Measurements from ENCODE around the gene RAB3GAP2. TPM values are rescaled to one million over a fixed set of nuclear protein-coding genes. Genes with fewer than 3 reads are reported as not detected.

Gene RAB3GAP2
- total and polyA plus RNA-seq, 2 of the 13 experiments (the other 11 are each of a cell fraction or from before 2014, with no cell fraction given), result 22.6 to 25.0 TPM

DNA sequence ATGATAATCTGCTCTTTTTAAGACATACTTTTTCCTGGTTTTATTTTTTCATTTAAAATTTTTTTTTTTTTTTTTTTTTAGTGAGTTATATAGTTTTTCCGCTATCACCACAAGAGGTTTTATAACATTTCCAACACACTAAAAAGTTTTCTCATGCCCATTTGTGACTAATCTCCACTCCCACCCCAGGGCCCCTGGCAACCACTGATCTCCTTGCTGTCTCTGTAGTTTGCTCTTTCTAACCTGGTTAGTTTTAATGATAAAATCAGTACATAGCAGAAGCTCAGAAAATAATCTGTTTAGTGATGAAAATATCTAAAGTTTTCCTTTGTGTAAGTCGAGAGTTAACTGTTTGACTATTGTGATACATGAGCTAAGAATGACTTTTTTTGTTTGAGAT lies 136.5 kb downstream of the RAB3GAP2 start (continued):
- TF ChIP-seq ZNF543 (CRISPR knock-in tag; IDR thresholded peaks at IDR 0.05) (no peak), SIX4 (CRISPR knock-in tag; IDR thresholded peaks at IDR 0.05) (no peak), ZNF879 (CRISPR knock-in tag; IDR thresholded peaks at IDR 0.05) (no peak), SP5 (CRISPR knock-in tag; IDR thresholded peaks at IDR 0.05; ENCODE audit: borderline replicate concordance, low read depth) (no peak), ZNF670 (CRISPR knock-in tag; IDR thresholded peaks at IDR 0.05; ENCODE audit: borderline replicate concordance) (no peak), LCORL (IDR thresholded peaks at IDR 0.05) (no peak), LCORL (CRISPR knock-in tag; IDR thresholded peaks at IDR 0.05) (no peak), PRDM10 (CRISPR knock-in tag; IDR thresholded peaks at IDR 0.05; ENCODE audit: low read depth) (no peak), HOXA9 (CRISPR knock-in tag; IDR thresholded peaks at IDR 0.05; ENCODE audit: borderline replicate concordance) (no peak)

DNA sequence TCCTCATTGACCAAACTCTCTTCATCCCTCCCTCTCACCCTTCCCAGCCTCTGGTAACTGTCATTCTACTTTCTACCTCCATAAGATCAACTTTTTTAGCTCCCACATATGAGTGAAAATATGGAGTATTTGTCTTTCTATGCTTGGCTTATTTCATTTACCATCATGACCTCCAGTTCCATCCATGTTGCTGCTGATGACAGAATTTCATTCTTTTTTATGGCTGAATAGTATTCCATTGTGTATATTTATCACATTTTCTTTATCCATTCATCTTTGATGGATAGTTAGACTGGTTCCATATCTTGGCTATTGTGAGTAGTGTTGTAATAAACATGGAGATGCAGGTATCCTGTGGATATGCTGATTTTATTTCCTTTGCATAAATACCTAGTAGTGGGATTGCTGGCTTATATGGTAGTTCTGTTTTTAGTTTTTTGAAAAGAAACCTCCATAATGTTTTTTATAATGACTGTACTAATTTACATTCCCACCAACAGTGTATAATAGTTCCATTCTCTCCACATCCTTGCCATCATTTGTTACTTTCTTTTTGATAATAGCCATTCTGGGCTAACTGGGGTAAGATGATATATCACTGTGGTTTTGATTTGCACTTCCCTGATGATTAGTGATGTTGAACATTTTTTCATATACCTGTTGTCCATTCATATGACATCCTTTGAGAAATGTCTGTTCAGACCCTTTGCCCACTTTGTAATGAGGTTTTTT lies 142.6 kb downstream of the RAB3GAP2 start:
- H2AFZ ChIP-seq (ENCODE audit: low read length), result no peak overlapping the region
- TF ChIP-seq PHF21A (CRISPR knock-in tag; IDR thresholded peaks at IDR 0.05) (no peak), RARG (CRISPR knock-in tag; IDR thresholded peaks at IDR 0.05; ENCODE audit: low read depth) (no peak), ESRRA (CRISPR knock-in tag; IDR thresholded peaks at IDR 0.05; ENCODE audit: low read depth) (no peak), ZBTB42 (CRISPR knock-in tag; IDR thresholded peaks at IDR 0.05) (no peak), ZNF788 (CRISPR knock-in tag; IDR thresholded peaks at IDR 0.05; ENCODE audit: borderline replicate concordance) (no peak), ZNF430 (CRISPR knock-in tag; IDR thresholded peaks at IDR 0.05) (no peak), ZNF224 (CRISPR knock-in tag; IDR thresholded peaks at IDR 0.05) (no peak), GLI4 (CRISPR knock-in tag; IDR thresholded peaks at IDR 0.05; ENCODE audit: borderline replicate concordance) (no peak)
- no peak overlapping the region for H3K9ac ChIP-seq (ENCODE audit: insufficient read depth, low read depth, low read length)
- H3K79me2 ChIP-seq (ENCODE audit: insufficient read depth, low read length), result no peaks in the 10 kb centered on the region
- ChIA-PET POLR2A (no interaction called here), CTCF (ENCODE audit: low intra/inter-chr PET ratio, low total read pairs) (no interaction called here)
- no peak overlapping the region for H3K27ac ChIP-seq (ENCODE audit: extremely low read length, insufficient read depth, low read length)
- BruUV-seq (replicated peaks), result no TSS peak
- no peak overlapping the region for H3K4me2 ChIP-seq (ENCODE audit: low read depth, low read length)
- no peak for FAIRE-seq
- no peak overlapping the region for H3K4me3 ChIP-seq (replicated peaks in 1 of 3; ENCODE audit: insufficient read depth in 1 of 3, low read depth in 2 of 3, low read length in 3 of 3)
- no peak for DNase-seq (ENCODE audit: low spot score)
- no peaks in the 10 kb centered on the region for H3K27me3 ChIP-seq (ENCODE audit: control insufficient read depth in 1 of 2, insufficient read depth in 2 of 2, low read length in 2 of 2)
- H3K36me3 ChIP-seq (replicated peaks in 1 of 2; ENCODE audit: control insufficient read depth in 1 of 2, insufficient read depth in 2 of 2, low read length in 2 of 2), result peaks cover 11 to 47% of the 10 kb centered on the region in 2 experiments
- no peak for ATAC-seq
- no peaks in the 10 kb centered on the region for H4K20me1 ChIP-seq (ENCODE audit: insufficient read depth, low read length)
- no peaks in the 10 kb centered on the region for H3K9me3 ChIP-seq (ENCODE audit: low read length)
- intact Hi-C loops (cut with micrococcal nuclease; ENCODE audit: unreplicated experiment) (no loop called here), in situ Hi-C loops (cut with HindIII; ENCODE audit: extremely low pct_ligation_motif_present, low pct_unique_long_range_greater_than_20kb) (loop anchor here (10.0 kb wide), 1 partner anchor 295 kb away; no protein-coding TSS in a partner anchor)
- no peaks in the 10 kb centered on the region for H3K4me1 ChIP-seq (ENCODE audit: insufficient read depth, low read length)
